ENCODE measurements around the gene PCDHGA9. TPM values are rescaled to one million over a fixed set of nuclear protein-coding genes. Genes with fewer than 3 reads are reported as not detected.
"Not testable (repeated sequence)": the region's sequence is repeated elsewhere in the genome, so short reads cannot be mapped to it uniquely, and the experiment has no call there.

Gene PCDHGA9
- polyA plus RNA-seq, 1 donor (not counting 4 experiments of a cell fraction or from before 2014, with no cell fraction given): 0.28 TPM

DNA sequence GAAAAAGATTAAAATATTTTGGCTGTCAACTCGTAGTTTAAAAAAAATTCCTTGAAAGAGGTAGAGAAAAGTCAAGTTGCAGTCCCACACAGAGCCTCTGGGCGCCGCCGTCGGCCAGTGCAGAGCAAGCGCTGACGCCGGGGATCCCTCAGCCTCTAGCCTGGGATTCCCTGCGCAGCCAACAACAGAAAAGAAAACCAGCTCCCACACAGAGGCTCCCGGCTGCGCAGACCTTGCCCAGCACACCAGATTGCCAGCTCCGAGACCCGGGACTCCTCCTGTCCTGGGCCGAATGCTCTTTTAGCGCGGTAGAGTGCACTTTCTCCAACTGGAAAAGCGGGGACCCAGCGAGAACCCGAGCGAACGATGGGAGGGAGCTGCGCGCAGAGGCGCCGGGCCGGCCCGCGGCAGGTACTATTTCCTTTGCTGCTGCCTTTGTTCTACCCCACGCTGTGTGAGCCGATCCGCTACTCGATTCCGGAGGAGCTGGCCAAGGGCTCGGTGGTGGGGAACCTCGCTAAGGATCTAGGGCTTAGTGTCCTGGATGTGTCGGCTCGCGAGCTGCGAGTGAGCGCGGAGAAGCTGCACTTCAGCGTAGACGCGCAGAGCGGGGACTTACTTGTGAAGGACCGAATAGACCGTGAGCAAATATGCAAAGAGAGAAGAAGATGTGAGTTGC lies 15.1 kb downstream of the PCDHGA9 start, which contains the start of gene PCDHGB7:
TSS of gene PCDHGB7 (plus strand) at position 184 of the 679 bp plus-strand sequence. CDS start at position 367, 183 bp downstream.
- Histone ChIP-seq H3K27me3 (ENCODE audit: control insufficient read depth, extremely low read depth, insufficient read depth, low read length) (peaks cover 34% of the 10 kb centered on the region), H3K9ac (ENCODE audit: control insufficient read depth, extremely low read depth, insufficient read depth, low read length) (peak within 1 kb of the TSS; percentile 16), H2AFZ (ENCODE audit: control insufficient read depth, low read length) (peak within 1 kb of the TSS; percentile 61)

DNA sequence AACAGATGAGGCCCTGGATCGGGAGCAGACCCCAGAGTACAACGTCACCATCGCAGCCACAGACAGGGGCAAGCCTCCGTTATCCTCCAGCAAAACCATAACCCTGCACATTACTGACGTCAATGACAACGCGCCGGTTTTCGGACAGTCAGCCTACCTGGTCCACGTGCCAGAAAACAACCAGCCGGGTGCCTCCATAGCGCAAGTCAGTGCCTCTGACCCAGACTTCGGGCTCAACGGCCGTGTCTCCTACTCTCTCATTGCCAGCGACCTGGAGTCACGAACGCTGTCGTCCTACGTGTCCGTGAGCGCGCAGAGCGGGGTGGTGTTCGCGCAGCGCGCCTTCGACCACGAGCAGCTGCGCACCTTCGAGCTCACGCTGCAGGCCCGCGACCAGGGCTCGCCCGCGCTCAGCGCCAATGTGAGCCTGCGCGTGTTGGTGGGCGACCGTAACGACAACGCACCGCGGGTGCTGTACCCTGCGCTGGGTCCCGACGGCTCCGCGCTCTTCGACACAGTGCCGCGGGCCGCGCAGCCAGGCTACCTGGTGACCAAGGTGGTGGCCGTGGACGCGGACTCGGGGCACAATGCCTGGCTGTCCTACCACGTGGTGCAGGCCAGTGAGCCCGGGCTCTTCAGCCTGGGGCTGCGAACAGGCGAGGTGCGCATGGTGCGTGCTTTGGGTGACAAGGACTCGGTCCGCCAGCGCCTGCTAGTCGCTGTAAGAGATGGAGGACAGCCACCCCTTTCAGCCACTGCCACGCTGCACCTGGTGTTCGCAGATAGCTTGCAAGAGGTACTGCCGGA lies 16.7 kb downstream of the PCDHGA9 start:
- H3K9ac ChIP-seq (ENCODE audit: control insufficient read depth, extremely low read depth, insufficient read depth, low read length): no peak overlapping the region
- H3K79me2 ChIP-seq (ENCODE audit: control insufficient read depth, insufficient read depth, low read length): no peaks in the 10 kb centered on the region
- no peaks in the 10 kb centered on the region for H3K36me3 ChIP-seq (ENCODE audit: control insufficient read depth in 2 of 2, extremely low read depth in 1 of 2, insufficient read depth in 2 of 2, low read length in 2 of 2)
- TF ChIP-seq, protein P1, sequence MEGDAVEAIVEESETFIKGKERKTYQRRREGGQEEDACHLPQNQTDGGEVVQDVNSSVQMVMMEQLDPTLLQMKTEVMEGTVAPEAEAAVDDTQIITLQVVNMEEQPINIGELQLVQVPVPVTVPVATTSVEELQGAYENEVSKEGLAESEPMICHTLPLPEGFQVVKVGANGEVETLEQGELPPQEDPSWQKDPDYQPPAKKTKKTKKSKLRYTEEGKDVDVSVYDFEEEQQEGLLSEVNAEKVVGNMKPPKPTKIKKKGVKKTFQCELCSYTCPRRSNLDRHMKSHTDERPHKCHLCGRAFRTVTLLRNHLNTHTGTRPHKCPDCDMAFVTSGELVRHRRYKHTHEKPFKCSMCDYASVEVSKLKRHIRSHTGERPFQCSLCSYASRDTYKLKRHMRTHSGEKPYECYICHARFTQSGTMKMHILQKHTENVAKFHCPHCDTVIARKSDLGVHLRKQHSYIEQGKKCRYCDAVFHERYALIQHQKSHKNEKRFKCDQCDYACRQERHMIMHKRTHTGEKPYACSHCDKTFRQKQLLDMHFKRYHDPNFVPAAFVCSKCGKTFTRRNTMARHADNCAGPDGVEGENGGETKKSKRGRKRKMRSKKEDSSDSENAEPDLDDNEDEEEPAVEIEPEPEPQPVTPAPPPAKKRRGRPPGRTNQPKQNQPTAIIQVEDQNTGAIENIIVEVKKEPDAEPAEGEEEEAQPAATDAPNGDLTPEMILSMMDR (optimal IDR thresholded peaks at IDR 0.05 in 1 of 3, IDR thresholded peaks at IDR 0.05 in 1 of 3, conservative IDR thresholded peaks at IDR 0.05 in 1 of 3; ENCODE audit: extremely low read depth in 1 of 3, insufficient read depth in 2 of 3, low read length in 3 of 3): no peak
- H3K4me1 ChIP-seq (ENCODE audit: control insufficient read depth, extremely low read depth, insufficient read depth, low read length): no peaks in the 10 kb centered on the region
- H4K20me1 ChIP-seq (ENCODE audit: control insufficient read depth, extremely low read depth, insufficient read depth, low read length): no peaks in the 10 kb centered on the region
- FAIRE-seq: no peak
- H3K27ac ChIP-seq (ENCODE audit: control insufficient read depth, insufficient read depth, low read length): no peak overlapping the region
- H3K27me3 ChIP-seq (ENCODE audit: control insufficient read depth, extremely low read depth, insufficient read depth, low read length): peaks cover 33% of the 10 kb centered on the region
- no peak for DNase-seq (ENCODE audit: low read depth, low spot score)
- no peak overlapping the region for H2AFZ ChIP-seq (ENCODE audit: control insufficient read depth, low read length)
- dilution Hi-C loops (cut with MboI; ENCODE audit: extremely low pct_ligation_motif_present, low sequenced_read_pairs): no loop called here
- H3K9me3 ChIP-seq (ENCODE audit: control insufficient read depth, low read depth, low read length): peaks cover 28% of the 10 kb centered on the region
- H3K4me2 ChIP-seq (ENCODE audit: control insufficient read depth, extremely low read depth, insufficient read depth, low read depth, low read length): no peak overlapping the region
- no peak overlapping the region for H3K4me3 ChIP-seq (ENCODE audit: control insufficient read depth in 2 of 3, extremely low read depth in 1 of 3, insufficient read depth in 2 of 3, low read depth in 1 of 3, low read length in 3 of 3)
- H3K9me1 ChIP-seq (ENCODE audit: control insufficient read depth, extremely low read depth, insufficient read depth, low read length): no peaks in the 10 kb centered on the region

More for the DNA sequence above, 15.1 kb downstream of the PCDHGA9 start, which contains the start of gene PCDHGB7:
- H3K4me1 ChIP-seq (ENCODE audit: control insufficient read depth, extremely low read depth, insufficient read depth, low read length); H3K9me1 ChIP-seq (ENCODE audit: control insufficient read depth, extremely low read depth, insufficient read depth, low read length); H3K27ac ChIP-seq (ENCODE audit: control insufficient read depth, insufficient read depth, low read length); FAIRE-seq; dilution Hi-C loops (cut with MboI; ENCODE audit: extremely low pct_ligation_motif_present, low sequenced_read_pairs); H3K79me2 ChIP-seq (ENCODE audit: control insufficient read depth, insufficient read depth, low read length); DNase-seq (ENCODE audit: low read depth, low spot score); H4K20me1 ChIP-seq (ENCODE audit: control insufficient read depth, extremely low read depth, insufficient read depth, low read length); H3K36me3 ChIP-seq (ENCODE audit: control insufficient read depth in 2 of 2, extremely low read depth in 1 of 2, insufficient read depth in 2 of 2, low read length in 2 of 2): not testable (repeated sequence)
- H3K9me3 ChIP-seq (ENCODE audit: control insufficient read depth, low read depth, low read length): peaks cover 24% of the 10 kb centered on the region
- peak within 1 kb of the TSS; percentile 44 for H3K4me2 ChIP-seq (ENCODE audit: control insufficient read depth, extremely low read depth, insufficient read depth, low read depth, low read length)
- TF ChIP-seq, protein P1 (optimal IDR thresholded peaks at IDR 0.05 in 1 of 3, IDR thresholded peaks at IDR 0.05 in 1 of 3, conservative IDR thresholded peaks at IDR 0.05 in 1 of 3; ENCODE audit: extremely low read depth in 1 of 3, insufficient read depth in 2 of 3, low read length in 3 of 3): peak; percentile 55 to 78 (median 66)
- peak within 1 kb of the TSS; percentile 36 to 46 (median 43) for H3K4me3 ChIP-seq (ENCODE audit: control insufficient read depth in 2 of 3, extremely low read depth in 1 of 3, insufficient read depth in 2 of 3, low read depth in 1 of 3, low read length in 3 of 3)

All from keratinocyte (primary cell).